GM23338 (cell line): ENCODE results near the gene FBLN1.

Experiments used
- CREB1 ChIP-seq: fragments of 250-450 bp; sonication (Bioruptor Pico); IDR thresholded peaks from 2 replicates; pipeline ENCODE4 v1.5.0; 2020; ENCODE audit warnings: low read depth, mild to moderate bottlenecking, moderate library complexity
- CTCF ChIP-seq, 2 experiments: fragments of 200-600 bp in 1 of 2; sonication (generic) in 1 of 2; conservative IDR thresholded peaks; 2 replicates each; pipeline versions ENCODE4 v1.5.1 to v1.6.1; 2016 to 2017; ENCODE audit warnings: antibody characterized with exemption in 2 of 2, low read depth in 2 of 2, mild to moderate bottlenecking in 2 of 2, moderate library complexity in 1 of 2
- ETS1 ChIP-seq: IDR thresholded peaks from 2 replicates; pipeline ENCODE4 v1.6.1; 2016; ENCODE audit warnings: antibody characterized with exemption
- EZH2 ChIP-seq: fragments of 200-600 bp; sonication (generic); IDR thresholded peaks from one replicate; pipeline ENCODE4 v1.8.0; 2017; ENCODE audit warnings: antibody characterized with exemption, mild to moderate bottlenecking, low read depth; ENCODE audit not compliant: unreplicated experiment
- EZH2phosphoT487 ChIP-seq: fragments of 200-600 bp; sonication (generic); IDR thresholded peaks from one replicate; pipeline ENCODE4 v1.8.1; 2018; ENCODE audit warnings: antibody characterized with exemption; ENCODE audit not compliant: unreplicated experiment
- JUNB ChIP-seq: IDR thresholded peaks from one replicate; pipeline ENCODE4 v1.6.1; 2016; ENCODE audit warnings: antibody characterized with exemption; ENCODE audit not compliant: unreplicated experiment
- NANOG ChIP-seq: IDR thresholded peaks from 2 replicates; pipeline ENCODE4 v1.6.1; 2016; ENCODE audit warnings: antibody characterized with exemption, borderline replicate concordance
- POLR2AphosphoS5 ChIP-seq: IDR thresholded peaks from 2 replicates; pipeline ENCODE4 v1.6.1; 2016; ENCODE audit warnings: antibody characterized with exemption, low read depth
- REST ChIP-seq: IDR thresholded peaks from one replicate; pipeline ENCODE4 v1.6.1; 2018; ENCODE audit warnings: antibody characterized with exemption; ENCODE audit not compliant: unreplicated experiment
- ZNF331 ChIP-seq: fragments of 250-450 bp; sonication (Bioruptor Pico); IDR thresholded peaks from 2 replicates; pipeline ENCODE4 v1.5.0; 2020; ENCODE audit warnings: low read depth, mild to moderate bottlenecking, moderate library complexity
- TF ChIP-seq, protein P1 (sequence below): fragments of 250-450 bp; sonication (Bioruptor Pico); IDR thresholded peaks from 2 replicates; pipeline ENCODE4 v1.5.0; 2020; ENCODE audit warnings: mild to moderate bottlenecking, moderate library complexity

DNA sequence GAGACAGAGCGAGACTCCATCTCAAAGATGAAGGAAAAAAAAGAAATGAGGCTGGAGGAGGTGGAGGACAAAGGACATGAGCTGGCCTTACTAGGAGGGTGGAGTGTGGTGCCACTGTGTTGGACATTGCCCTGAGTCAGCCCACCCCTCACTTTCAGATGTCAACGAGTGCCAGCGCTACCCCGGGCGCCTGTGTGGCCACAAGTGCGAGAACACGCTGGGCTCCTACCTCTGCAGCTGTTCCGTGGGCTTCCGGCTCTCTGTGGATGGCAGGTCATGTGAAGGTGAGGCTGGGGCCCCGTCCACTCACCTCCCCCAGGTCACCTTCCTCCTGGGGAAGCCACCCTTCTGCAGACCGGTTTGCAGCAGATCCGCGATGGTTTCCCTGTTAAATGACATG, 40.6 kb downstream of the FBLN1 start:
- TF ChIP-seq EZH2 = no peak
- no peak for TF ChIP-seq CTCF (conservative IDR thresholded peaks at IDR 0.05; ENCODE audit: low read depth in 2 of 2)
- TF ChIP-seq, protein P1, sequence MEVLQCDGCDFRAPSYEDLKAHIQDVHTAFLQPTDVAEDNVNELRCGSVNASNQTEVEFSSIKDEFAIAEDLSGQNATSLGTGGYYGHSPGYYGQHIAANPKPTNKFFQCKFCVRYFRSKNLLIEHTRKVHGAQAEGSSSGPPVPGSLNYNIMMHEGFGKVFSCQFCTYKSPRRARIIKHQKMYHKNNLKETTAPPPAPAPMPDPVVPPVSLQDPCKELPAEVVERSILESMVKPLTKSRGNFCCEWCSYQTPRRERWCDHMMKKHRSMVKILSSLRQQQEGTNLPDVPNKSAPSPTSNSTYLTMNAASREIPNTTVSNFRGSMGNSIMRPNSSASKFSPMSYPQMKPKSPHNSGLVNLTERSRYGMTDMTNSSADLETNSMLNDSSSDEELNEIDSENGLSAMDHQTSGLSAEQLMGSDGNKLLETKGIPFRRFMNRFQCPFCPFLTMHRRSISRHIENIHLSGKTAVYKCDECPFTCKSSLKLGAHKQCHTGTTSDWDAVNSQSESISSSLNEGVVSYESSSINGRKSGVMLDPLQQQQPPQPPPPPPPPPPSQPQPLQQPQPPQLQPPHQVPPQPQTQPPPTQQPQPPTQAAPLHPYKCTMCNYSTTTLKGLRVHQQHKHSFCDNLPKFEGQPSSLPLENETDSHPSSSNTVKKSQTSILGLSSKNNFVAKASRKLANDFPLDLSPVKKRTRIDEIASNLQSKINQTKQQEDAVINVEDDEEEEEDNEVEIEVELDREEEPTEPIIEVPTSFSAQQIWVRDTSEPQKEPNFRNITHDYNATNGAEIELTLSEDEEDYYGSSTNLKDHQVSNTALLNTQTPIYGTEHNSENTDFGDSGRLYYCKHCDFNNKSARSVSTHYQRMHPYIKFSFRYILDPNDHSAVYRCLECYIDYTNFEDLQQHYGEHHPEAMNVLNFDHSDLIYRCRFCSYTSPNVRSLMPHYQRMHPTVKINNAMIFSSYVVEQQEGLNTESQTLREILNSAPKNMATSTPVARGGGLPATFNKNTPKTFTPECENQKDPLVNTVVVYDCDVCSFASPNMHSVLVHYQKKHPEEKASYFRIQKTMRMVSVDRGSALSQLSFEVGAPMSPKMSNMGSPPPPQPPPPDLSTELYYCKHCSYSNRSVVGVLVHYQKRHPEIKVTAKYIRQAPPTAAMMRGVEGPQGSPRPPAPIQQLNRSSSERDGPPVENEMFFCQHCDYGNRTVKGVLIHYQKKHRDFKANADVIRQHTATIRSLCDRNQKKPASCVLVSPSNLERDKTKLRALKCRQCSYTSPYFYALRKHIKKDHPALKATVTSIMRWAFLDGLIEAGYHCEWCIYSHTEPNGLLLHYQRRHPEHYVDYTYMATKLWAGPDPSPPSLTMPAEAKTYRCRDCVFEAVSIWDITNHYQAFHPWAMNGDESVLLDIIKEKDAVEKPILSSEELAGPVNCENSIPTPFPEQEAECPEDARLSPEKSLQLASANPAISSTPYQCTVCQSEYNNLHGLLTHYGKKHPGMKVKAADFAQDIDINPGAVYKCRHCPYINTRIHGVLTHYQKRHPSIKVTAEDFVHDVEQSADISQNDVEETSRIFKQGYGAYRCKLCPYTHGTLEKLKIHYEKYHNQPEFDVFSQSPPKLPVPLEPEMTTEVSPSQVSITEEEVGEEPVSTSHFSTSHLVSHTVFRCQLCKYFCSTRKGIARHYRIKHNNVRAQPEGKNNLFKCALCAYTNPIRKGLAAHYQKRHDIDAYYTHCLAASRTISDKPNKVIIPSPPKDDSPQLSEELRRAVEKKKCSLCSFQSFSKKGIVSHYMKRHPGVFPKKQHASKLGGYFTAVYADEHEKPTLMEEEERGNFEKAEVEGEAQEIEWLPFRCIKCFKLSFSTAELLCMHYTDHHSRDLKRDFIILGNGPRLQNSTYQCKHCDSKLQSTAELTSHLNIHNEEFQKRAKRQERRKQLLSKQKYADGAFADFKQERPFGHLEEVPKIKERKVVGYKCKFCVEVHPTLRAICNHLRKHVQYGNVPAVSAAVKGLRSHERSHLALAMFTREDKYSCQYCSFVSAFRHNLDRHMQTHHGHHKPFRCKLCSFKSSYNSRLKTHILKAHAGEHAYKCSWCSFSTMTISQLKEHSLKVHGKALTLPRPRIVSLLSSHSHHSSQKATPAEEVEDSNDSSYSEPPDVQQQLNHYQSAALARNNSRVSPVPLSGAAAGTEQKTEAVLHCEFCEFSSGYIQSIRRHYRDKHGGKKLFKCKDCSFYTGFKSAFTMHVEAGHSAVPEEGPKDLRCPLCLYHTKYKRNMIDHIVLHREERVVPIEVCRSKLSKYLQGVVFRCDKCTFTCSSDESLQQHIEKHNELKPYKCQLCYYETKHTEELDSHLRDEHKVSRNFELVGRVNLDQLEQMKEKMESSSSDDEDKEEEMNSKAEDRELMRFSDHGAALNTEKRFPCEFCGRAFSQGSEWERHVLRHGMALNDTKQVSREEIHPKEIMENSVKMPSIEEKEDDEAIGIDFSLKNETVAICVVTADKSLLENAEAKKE (CRISPR knock-in tag) = no peak
- no peak for TF ChIP-seq ETS1
- TF ChIP-seq EZH2phosphoT487 = no peak
- no peak for TF ChIP-seq POLR2AphosphoS5
- TF ChIP-seq CREB1 = no peak
- TF ChIP-seq ZNF331 (CRISPR knock-in tag) = no peak
- TF ChIP-seq NANOG = no peak
- TF ChIP-seq REST = no peak
- TF ChIP-seq JUNB = no peak
